Stimulated activated CD8-positive, alpha-beta memory T cell treated with anti-CD3 and anti-CD28 coated beads, Interleukin-7, amount 100 ng/mL, for 1 hour (primary cell): ENCODE data around the gene NLRP2B.
"Not testable (repeated sequence)": the region's sequence is repeated elsewhere in the genome, so short reads cannot be mapped to it uniquely, and the experiment has no call there.

Experiments used
- DNase-seq, 2 donors: peaks; one replicate each; pipeline ENCODE4 v3.0.0-alpha.2; 2020; ENCODE audit warnings: low read depth in 2 of 2

The NLRP2B gene

GRCh38 chrX:57680160-57680559 is at the start of gene NLRP2B:
Gene NLRP2B (minus strand): TSS chrX:57680260.
- DNase-seq: no peak

GRCh38 chrX:57725995-57726394 is 45.9 kb upstream of the NLRP2B start:
- not testable (repeated sequence) for DNase-seq

GRCh38 chrX:57681341-57681740 is 1.3 kb upstream of the NLRP2B start:
- no peak for DNase-seq

- no peak for DNase-seq
Measured at GRCh38 chrX:57678686-57679428, 1.2 kb downstream of the NLRP2B start.

GRCh38 chrX:57677132-57677858 is 2.8 kb downstream of the NLRP2B start:
- no peak for DNase-seq

GRCh38 chrX:57675320-57675719 is 4.7 kb downstream of the NLRP2B start:
- no peak for DNase-seq

GRCh38 chrX:57674861-57675260 is 5.2 kb downstream of the NLRP2B start:
- DNase-seq: no peak

GRCh38 chrX:57669961-57670360 is 10.1 kb downstream of the NLRP2B start:
- DNase-seq: no peak

- no peak for DNase-seq
Measured at GRCh38 chrX:57667010-57667409, 13.1 kb downstream of the NLRP2B start.

- no peak for DNase-seq
Measured at GRCh38 chrX:57655065-57655464, 25.0 kb downstream of the NLRP2B start.

- no peak for DNase-seq
Measured at GRCh38 chrX:57652705-57653104, 27.4 kb downstream of the NLRP2B start.

GRCh38 chrX:57651169-57651919 is 28.7 kb downstream of the NLRP2B start:
- no peak for DNase-seq

- no peak for DNase-seq
Measured at GRCh38 chrX:57647020-57647419, 33.0 kb downstream of the NLRP2B start.

GRCh38 chrX:57643698-57644097 is 36.4 kb downstream of the NLRP2B start:
- DNase-seq: no peak

- DNase-seq: no peak
Measured at GRCh38 chrX:57641338-57641737, 38.7 kb downstream of the NLRP2B start.

- no peak for DNase-seq
Measured at GRCh38 chrX:57640674-57641016, 39.4 kb downstream of the NLRP2B start.

GRCh38 chrX:57629438-57629837 is 50.6 kb downstream of the NLRP2B start:
- not testable (repeated sequence) for DNase-seq
